Left forelimb (tissue), 1 donor: ENCODE measurements around the gene EIF4H.
A peak's percentile ranks its signal among the peaks of the same experiment; 100 is the strongest.
"Not testable (repeated sequence)": the region's sequence is repeated elsewhere in the genome, so short reads cannot be mapped to it uniquely, and the experiment has no call there.

ENCODE experiments used
- DNase-seq: peaks from one replicate; pipeline ENCODE4 v3.0.0-alpha.2; 2018; ENCODE audit warnings: low spot score

EIF4H gene

GRCh38 chr7:74173866-74174605, at the start of gene EIF4H:
Gene EIF4H, plus strand, starts transcription at chr7:74174356. Its CDS starts 28 bp downstream, at chr7:74174384.
- DNase-seq = peak; percentile 99

DNA sequence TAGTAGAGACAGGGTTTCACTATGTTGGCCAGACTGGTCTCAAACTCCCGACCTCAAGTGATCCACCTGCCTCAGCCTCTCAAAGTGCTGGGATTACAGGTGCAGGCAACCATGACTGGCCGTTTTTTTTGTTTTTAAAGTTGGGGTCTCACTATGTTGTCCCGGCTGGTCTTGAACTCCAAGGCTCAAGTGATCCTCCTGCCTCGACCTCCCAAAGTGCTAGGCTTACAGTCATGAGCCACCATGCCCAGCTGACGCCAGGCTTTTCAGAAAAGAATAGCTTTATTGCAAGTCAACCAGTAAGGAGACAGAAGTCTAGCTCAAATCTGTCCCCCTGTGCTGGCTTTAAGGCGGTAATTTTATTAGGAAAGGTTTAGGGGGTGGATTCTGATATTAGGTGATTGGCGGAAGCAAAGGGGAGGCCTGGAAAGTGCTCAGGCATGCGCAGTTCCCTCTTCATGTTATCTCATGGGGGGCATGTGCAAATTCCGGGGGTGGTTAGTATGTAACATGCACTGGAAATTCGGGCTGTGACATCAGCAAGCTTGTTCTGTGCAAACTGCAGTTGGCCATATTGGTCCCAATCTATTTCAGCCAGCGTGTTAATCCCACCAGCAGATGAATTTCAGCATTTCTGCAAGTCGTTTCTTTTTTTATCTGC, 47.8 kb upstream of the EIF4H start:
- no peak for DNase-seq

DNA sequence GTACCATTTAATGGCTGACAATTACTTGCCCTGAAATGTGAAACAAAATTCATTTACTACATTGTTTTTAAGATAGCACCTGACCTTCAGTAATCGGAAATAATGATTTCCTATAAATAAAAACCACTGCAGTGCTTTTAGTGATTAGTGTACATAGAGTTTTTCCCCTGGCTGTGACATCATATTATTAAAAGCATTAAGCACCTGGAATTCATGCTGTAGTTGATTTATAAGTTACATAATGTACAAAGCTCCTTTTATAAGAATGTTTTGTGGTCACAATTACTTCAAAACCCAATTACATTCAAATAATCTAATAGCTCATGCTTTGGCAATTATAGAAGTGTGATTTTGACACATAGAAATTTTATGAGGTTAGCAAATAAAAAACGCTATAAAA, 44.3 kb upstream of the EIF4H start:
- DNase-seq = no peak

GRCh38 chr7:74130518-74130917, 43.6 kb upstream of the EIF4H start:
- DNase-seq = no peak

DNA sequence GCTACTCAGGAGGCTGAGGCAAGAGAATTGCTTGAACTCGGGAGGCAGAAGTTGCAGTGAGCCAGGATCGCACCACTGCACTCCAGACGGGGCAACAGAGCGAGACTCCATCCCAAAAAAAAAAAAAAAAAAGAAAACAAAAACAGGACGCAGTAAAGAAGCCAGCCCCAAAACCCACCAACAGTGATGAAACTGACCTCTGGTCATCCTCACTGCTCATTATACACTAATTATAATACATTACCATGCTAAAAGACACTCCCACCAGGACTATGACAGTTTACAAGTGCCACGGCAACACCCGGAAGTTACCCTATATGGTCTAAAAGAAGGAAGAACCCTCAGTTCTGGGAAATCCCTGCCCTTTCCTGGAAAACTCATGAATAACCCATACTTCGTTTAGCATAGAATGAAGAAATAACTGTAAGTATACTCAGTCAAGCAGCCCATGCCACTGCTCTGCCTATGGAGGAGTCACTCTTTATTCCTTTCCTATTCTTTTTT, 40.0 kb upstream of the EIF4H start:
- no peak for DNase-seq

DNA sequence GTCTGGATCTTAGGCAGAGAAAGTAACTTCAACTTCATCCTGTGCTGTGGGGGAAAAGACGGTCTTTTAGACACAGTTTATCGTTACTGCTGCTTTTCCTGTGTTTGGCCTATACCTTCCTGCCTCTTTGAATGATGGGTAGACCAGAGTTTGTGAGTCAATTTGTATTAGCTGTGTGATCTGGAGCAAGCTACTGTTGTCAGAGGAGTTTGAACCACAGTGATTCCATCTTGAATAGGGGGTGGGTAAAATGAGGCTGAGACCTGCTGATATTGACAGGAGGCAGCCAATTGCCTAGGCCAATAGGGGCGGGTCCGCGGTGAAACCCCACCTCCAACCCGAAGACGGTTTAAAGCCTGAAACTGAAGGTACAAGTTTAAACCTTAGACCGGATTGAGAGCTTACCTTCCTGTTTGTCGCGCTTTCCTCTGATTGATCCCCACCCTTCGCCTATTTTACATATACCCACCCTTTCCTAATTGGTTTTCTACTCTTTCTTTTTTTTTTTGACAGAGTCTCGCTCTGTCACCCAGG, 35.8 kb upstream of the EIF4H start:
- no peak for DNase-seq

DNA sequence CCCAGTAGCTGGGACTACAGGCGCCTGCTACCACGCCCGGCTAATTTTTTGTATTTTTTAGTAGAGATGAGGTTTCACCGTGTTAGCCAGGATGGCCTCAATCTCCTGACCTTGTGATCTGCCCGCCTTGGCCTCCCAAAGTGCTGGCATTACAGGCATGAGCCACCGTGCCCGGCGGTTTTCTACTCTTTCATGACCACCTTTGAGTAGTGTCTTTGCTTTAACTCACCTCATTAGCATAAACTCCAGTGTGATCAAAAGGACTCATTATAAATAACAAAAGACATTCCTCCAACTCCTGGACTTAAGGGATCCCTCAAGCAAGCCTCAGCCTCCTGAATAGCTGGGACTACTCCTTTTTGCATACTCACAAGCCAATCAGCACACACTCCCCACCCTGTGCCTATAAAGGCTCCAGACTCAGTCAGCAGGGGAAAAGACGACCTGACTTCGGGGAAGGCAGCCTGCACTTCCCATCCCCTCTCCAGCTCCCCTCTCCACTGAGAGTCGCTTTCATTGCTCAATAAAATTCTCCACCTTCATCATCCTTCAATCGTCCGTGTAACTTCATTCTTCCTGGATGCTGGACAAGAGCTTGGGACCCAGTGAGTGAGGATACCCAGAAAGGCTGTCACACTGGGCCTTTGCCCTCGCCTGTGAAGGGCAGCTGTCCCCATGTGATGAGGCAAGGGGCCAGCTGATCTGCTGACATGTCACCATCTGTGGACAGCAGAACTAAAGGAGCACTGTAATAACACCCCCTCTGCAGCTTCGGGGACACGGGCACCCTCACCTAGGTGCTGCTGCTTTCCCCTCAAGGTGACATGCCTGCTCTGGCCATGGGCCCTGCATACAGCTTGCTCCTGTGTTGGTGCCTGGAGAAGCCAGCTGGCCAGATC, 35.0 kb upstream of the EIF4H start:
- no peak for DNase-seq

- DNase-seq = no peak
These were observed 32.5 kb upstream of the EIF4H start for GRCh38 chr7:74141705-74142104.

GRCh38 chr7:74143383-74143782, 30.8 kb upstream of the EIF4H start:
- no peak for DNase-seq

DNA sequence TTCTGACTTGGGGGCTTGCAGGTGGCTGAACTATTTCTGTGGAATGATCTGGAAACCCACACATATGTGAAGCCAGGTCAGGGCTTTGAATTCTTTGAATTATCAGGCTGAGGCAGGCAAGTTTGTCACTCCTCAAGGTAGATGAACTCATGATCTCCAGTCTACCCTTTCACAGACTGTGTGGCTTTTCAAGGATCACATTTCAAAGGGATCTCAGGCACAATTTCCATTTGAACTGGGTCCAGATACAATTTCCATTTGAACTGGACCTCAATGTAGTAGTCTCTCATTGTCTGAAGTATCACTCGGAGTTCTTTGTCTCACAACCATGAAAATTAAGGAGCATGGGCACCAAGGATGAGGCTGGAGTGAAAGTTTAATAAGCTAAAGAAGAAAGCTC, 25.7 kb upstream of the EIF4H start:
- DNase-seq = no peak

- no peak for DNase-seq
These were observed 25.1 kb upstream of the EIF4H start for GRCh38 chr7:74149071-74149470.

DNA sequence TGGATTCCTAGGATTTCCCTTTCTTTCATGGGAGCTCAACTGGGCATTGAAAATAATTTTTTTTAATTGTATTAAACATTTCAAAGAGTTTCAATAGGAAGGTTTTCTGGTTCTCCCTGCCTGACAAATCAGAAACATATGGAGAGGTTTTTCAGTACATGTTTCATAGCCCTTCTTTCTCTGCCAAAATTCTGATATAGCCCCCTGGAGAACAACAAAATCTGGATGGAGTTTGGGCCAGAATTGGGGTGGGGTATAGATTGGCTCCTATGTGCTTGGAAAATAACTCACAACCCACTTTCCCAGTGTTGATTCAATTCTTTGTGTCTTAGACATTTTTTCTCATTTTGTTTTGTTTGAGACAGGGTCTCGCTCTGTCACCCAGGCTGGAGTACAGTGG, 24.6 kb upstream of the EIF4H start:
- no peak for DNase-seq

DNA sequence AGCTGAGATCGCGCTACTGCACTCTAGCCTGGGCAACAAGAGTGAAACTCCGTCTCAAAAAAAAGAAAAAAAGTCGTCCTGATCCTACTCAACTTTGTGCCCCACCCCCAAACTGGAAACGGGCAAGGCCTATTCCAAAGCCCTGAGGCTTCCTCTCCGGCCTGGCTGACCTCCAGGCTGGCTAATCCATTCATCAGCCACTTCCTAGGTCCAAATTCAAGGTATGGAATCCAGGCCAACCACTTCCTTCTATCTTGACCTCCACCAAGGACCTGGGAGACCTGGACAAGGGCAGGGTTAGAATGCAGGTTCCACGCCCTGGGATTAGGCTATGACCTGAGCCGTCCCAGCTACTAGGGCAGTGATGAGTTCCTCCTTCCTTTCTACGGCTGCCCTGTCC, 20.4 kb upstream of the EIF4H start:
- no peak for DNase-seq

GRCh38 chr7:74155810-74156395, 18.3 kb upstream of the EIF4H start:
- no peak for DNase-seq

DNA sequence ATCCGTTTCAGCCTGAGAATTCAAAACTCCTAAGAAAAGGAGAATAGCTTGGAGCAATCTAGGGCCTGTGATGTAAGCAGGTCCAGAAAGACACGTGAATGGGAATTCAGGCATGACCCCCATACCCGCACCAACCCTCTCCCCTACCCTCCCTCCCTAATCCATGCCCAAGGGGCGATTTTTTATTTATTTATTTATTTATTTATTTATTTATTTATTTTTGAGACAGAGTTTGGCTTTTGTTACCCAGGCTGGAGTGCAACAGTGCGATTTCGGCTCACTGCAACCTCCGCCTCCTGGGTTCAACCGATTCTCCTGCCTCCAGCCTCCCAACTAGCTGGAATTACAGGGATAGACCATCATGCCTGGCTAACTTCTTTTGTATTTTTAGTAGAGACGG, 16.6 kb upstream of the EIF4H start:
- DNase-seq = no peak

- DNase-seq = no peak
These were observed 9.1 kb upstream of the EIF4H start for GRCh38 chr7:74164985-74165456.

- DNase-seq = no peak
These were observed 8.1 kb upstream of the EIF4H start for GRCh38 chr7:74165867-74166593.

GRCh38 chr7:74167324-74167723, 6.8 kb upstream of the EIF4H start:
- not testable (repeated sequence) for DNase-seq

GRCh38 chr7:74173074-74173473, 1.1 kb upstream of the EIF4H start:
- DNase-seq = no peak

- no peak for DNase-seq
These were observed 678 bp upstream of the EIF4H start for GRCh38 chr7:74173491-74173865.

DNA sequence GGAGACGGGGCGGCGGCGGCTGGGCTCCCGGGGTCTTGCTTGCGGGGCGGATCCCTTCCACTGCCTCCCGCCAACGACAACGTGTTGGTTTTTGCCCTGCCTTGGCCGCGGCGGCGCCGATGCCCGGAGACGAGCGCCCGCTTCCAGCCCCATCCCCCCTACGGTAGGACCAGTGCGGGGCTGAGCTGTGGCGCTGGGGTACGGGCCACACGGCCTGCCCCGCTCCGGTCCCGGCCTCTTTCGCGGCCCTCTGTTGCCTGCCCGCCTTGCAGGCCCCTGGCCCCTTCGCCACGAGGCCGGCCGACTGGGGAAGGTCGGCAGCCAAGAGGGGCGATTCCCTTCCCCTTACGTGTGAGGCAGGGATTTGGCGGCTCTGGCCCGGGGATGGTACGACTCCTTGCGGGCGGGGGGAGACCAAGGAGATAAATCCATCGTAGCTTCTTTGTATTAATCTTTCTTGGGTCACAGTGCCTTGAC, 488 bp downstream of the EIF4H start:
- peak; percentile 74 for DNase-seq
